ENCODE measurements around the gene FGF21.

GRCh38 chr19:48745208-48745995, 9.9 kb upstream of the FGF21 start:
- TF ChIP-seq CTCF (IDR thresholded peaks at IDR 0.05; ENCODE audit: low read depth, low read length) = no peak
- TF ChIP-seq POLR2A (IDR thresholded peaks at IDR 0.05; ENCODE audit: extremely low read depth, insufficient read length) = no peak
- no peak for TF ChIP-seq MAX (IDR thresholded peaks at IDR 0.05; ENCODE audit: low read depth, low read length)
- peak; percentile 95 for TF ChIP-seq MYC (IDR thresholded peaks at IDR 0.05; ENCODE audit: low read depth, low read length)
